GM19395 (cell line): ENCODE data around the gene FNTB.

Source experiments
- ATAC-seq: cut with Tn5 transposase; IDR thresholded peaks from one replicate; pipeline ENCODE4 v1.9.1; 2021; ENCODE audit warnings: mild to moderate bottlenecking, moderate library complexity; ENCODE audit not compliant: unreplicated experiment

Gene FNTB

DNA sequence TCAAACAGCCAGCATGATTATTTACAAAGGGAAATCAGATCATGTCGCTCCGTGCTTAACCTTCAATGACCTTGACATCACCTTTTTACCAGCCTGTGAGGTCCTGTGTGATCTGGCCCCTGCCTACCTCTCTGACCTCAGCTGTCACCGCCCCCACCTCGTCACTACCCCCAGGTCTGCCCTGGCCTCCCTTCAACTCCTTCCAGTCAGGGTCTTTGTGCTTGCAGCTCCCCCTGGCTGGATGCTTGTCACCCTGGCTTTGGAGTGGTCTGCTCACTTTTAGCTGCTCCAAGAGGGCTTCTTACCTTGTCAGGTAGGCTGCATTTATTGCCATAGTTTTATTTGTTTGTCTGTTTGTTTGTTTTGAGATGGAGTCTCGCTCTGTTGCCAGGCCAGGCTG is 123.8 kb downstream of the FNTB start:
- ATAC-seq: no peak
